Upper lobe of left lung (tissue), 6 donors: ENCODE data around the gene SELENOM. TPM values are rescaled to one million over a fixed set of nuclear protein-coding genes. Genes with fewer than 3 reads are reported as not detected.
"Not testable (repeated sequence)": the region's sequence is repeated elsewhere in the genome, so short reads cannot be mapped to it uniquely, and the experiment has no call there.

ENCODE experiments used
- ATAC-seq, 2 donors: fragments of 200-7000 bp; cut with Tn5 transposase; one replicate each; pipeline ENCODE4 v1.9.1; 2022; ENCODE audit warnings: mild to moderate bottlenecking in 2 of 2, moderate library complexity in 2 of 2; ENCODE audit not compliant: low FRiP score in 2 of 2
- DNase-seq, 2 donors: peaks; one replicate each; pipeline ENCODE4 v3.0.0-alpha.2; 2019 to 2020
- H3K27ac ChIP-seq, 4 donors: fragments of 200-600 bp; sonication (generic); one replicate each; pipeline ENCODE4 v1.5.1; 2016 to 2019
- H3K27me3 ChIP-seq, 4 donors: fragments of 200-600 bp; sonication (generic); one replicate each; pipeline ENCODE4 v1.5.1; 2017 to 2019
- H3K36me3 ChIP-seq, 4 donors: fragments of 200-600 bp; sonication (generic); one replicate each; pipeline ENCODE4 v1.5.1; 2016 to 2019
- H3K4me1 ChIP-seq, 4 donors: fragments of 200-600 bp; sonication (generic); one replicate each; pipeline ENCODE4 v1.5.1; 2018 to 2019
- H3K4me3 ChIP-seq, 4 donors: fragments of 200-600 bp; sonication (generic); one replicate each; pipeline ENCODE4 v1.5.1; 2017 to 2019; ENCODE audit warnings: mild to moderate bottlenecking in 2 of 4, moderate library complexity in 1 of 4
- H3K9me3 ChIP-seq, 4 donors: fragments of 200-600 bp; sonication (generic); one replicate each; pipeline ENCODE4 v1.5.1; 2018 to 2019
- EP300 ChIP-seq, 4 donors: sonication (generic); formaldehyde crosslinking; IDR thresholded peaks; one replicate each; pipeline ENCODE4 v1.5.1; 2017; ENCODE audit warnings: antibody characterized with exemption in 4 of 4, control low read depth in 2 of 4
- POLR2A ChIP-seq, 4 donors: fragments of 450-650 bp; IDR thresholded peaks; one replicate each; pipeline ENCODE4 v1.5.1; 2016 to 2017; ENCODE audit warnings: antibody characterized with exemption in 4 of 4, mild to moderate bottlenecking in 2 of 4
- POLR2AphosphoS5 ChIP-seq, 2 donors: sonication (generic); formaldehyde crosslinking; IDR thresholded peaks; one replicate each; pipeline ENCODE4 v1.5.1; 2017; ENCODE audit warnings: antibody characterized with exemption in 2 of 2
- WGBS, 2 donors: methylation state at CpG; one replicate each; pipeline ENCODE4 v1.1.5; 2017 to 2018; 5-methylcytosine and 5-hydroxymethylcytosine counted together
- total RNA-seq, 6 donors: library from RNA; depleted of rRNA in 4 of 6; stranded (reverse); fragments of >200 nt in 4 of 6; gene quantifications; one replicate each; pipeline versions ENCODE4 v1.1.0 to v1.2.1, GENCODE V29; 2016 to 2021
- TF ChIP-seq, protein P1 (sequence below), 6 experiments: fragments of 450-650 bp in 4 of 6; fragments of 200-600 bp in 2 of 6; sonication (generic) in 2 of 6; IDR thresholded peaks; one replicate each; pipeline ENCODE4 v1.5.1; 2016 to 2019; ENCODE audit warnings: antibody characterized with exemption in 6 of 6
- donor health status: DM: no; HTN: no; CAD: no; lungs with moderate emphysema.
- donor health status: DM: no; HTN: yes; CAD: no; lungs with severe emphysema.

SELENOM gene
- total RNA-seq, 6 donors from 2014 or later = 51.3 to 154 (median 99.7) TPM

DNA sequence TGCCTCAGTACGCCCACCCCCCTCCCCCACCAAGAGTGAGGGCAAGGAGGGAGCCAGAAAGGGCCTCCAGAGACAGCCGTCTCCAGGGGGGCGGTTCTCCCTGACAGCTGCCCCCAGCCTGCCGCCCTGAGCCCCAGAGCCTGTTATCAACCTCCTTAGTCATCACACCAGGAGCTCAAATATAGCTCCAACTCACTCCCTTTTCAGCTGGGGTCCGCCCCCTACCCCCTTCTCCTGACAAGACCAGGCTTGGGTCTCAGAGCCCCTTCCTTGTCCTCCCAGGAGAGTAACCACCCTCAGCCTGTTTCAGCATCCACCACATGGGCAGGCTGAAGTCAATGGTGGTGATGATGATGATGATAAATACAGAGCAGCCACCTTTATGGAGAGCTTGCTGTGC lies 12.9 kb upstream of the SELENOM start:
- ATAC-seq (no peak), DNase-seq (no peak)
- no peak overlapping the region for H3K4me3 ChIP-seq
- no peak overlapping the region for H3K27ac ChIP-seq
- TF ChIP-seq POLR2A (IDR thresholded peaks at IDR 0.05) (no peak), POLR2AphosphoS5 (IDR thresholded peaks at IDR 0.05) (no peak), EP300 (IDR thresholded peaks at IDR 0.05) (no peak)
- TF ChIP-seq, protein P1, sequence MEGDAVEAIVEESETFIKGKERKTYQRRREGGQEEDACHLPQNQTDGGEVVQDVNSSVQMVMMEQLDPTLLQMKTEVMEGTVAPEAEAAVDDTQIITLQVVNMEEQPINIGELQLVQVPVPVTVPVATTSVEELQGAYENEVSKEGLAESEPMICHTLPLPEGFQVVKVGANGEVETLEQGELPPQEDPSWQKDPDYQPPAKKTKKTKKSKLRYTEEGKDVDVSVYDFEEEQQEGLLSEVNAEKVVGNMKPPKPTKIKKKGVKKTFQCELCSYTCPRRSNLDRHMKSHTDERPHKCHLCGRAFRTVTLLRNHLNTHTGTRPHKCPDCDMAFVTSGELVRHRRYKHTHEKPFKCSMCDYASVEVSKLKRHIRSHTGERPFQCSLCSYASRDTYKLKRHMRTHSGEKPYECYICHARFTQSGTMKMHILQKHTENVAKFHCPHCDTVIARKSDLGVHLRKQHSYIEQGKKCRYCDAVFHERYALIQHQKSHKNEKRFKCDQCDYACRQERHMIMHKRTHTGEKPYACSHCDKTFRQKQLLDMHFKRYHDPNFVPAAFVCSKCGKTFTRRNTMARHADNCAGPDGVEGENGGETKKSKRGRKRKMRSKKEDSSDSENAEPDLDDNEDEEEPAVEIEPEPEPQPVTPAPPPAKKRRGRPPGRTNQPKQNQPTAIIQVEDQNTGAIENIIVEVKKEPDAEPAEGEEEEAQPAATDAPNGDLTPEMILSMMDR (IDR thresholded peaks at IDR 0.05) = no peak
- H3K4me1 ChIP-seq = peaks cover 6 to 16% (median 10%) of the 10 kb centered on the region in 4 donors
- no peaks in the 10 kb centered on the region for H3K9me3 ChIP-seq
- no peaks in the 10 kb centered on the region for H3K36me3 ChIP-seq
- WGBS, 2 donors = 85 to 94% methylated on average over 2 to 5 of the region's 5 CpGs
- no peaks in the 10 kb centered on the region for H3K27me3 ChIP-seq

DNA sequence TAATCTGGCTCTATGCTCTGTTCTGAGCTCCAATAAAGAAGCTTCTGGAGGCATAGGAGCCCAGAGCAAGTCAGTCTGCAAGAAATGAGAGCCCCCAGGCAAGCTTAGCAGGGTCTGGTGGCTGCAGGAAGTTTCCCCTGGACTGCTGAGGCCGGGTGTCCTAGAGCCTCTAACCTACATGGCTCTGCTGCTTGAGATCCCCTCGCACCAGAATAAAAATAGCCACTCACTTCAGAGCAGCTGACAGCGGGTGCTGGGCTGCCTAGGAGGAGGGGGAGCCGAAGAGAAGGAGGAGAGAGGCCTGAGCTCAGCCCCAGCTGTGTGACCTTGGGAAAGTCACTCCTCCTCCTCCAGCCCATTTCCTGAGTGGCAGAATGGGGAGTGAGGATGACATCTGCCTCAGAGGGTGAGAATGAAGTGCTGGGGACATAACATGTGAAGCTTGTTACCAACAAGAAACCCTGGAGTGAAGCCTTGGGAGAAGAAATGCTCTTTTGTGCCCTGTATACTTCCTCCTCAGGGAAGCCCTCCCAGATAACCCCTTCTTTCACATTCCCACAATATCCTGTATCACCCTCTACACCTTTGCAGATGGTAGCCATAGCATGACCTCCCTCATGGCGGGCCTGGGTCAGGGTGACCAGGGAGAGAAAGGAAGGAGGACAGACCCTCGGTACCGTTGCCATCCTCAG lies 11.8 kb upstream of the SELENOM start:
- Histone ChIP-seq H3K4me3 (no peak overlapping the region), H3K27ac (no peak overlapping the region), H3K4me1 (peaks cover 6 to 16% (median 10%) of the 10 kb centered on the region in 4 donors), H3K27me3 (no peaks in the 10 kb centered on the region), H3K36me3 (no peaks in the 10 kb centered on the region), H3K9me3 (no peaks in the 10 kb centered on the region)
- DNase-seq = no peak
- 67 to 81% methylated on average over 7 of the region's 7 CpGs for WGBS, 2 donors
- TF ChIP-seq EP300 (IDR thresholded peaks at IDR 0.05) (no peak), POLR2A (IDR thresholded peaks at IDR 0.05) (no peak), POLR2AphosphoS5 (IDR thresholded peaks at IDR 0.05) (no peak)
- TF ChIP-seq, protein P1 (IDR thresholded peaks at IDR 0.05) = no peak
- ATAC-seq = no peak

DNA sequence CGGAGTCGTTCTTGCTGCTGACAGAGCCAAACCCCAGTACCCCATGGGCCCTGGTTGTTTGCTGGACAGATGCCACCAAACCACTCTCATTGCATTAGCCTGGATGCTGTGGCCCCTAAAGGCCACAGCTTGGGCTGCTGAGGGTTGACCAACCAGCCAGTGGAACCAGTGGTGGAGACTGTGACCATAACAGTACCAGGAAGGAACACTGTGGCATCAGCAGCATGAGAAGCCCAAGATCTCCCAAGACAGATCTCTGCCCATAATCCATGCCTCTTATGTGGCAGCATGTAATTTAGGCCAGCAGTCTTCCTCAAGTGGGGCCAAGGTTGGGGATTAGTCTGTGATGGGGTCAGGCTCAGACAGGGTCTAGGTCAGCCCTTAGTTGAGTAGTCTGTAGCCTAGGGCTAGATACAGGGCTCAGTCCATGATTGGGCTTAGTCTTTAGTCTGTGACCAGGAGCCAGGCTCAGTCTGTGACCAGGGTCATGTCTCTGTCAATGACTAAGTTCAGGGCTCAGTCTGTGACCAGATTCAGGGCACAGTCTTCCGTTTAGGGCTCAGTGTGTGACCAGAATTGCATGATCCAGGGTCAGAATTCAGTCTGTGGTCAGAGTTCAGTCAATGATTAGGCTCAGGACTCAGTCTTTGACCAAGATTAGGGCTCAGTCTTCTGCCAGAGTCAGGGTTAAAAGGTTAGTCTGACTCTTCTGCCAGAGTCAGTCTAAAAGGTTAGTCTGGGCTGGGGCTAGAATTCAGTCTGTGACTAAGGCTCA lies 10.9 kb upstream of the SELENOM start:
- Histone ChIP-seq H3K27me3 (no peaks in the 10 kb centered on the region), H3K4me1 (peaks cover 6 to 11% (median 10%) of the 10 kb centered on the region in 4 donors), H3K36me3 (no peaks in the 10 kb centered on the region), H3K27ac (no peak overlapping the region), H3K9me3 (no peaks in the 10 kb centered on the region), H3K4me3 (no peak overlapping the region)
- TF ChIP-seq EP300 (IDR thresholded peaks at IDR 0.05) (no peak), POLR2A (IDR thresholded peaks at IDR 0.05) (no peak)
- TF ChIP-seq, protein P1 (IDR thresholded peaks at IDR 0.05) = no peak
- no peak for DNase-seq
- no peak for ATAC-seq
- WGBS, 2 donors = 79 to 85% methylated on average over 3 of the region's 3 CpGs

DNA sequence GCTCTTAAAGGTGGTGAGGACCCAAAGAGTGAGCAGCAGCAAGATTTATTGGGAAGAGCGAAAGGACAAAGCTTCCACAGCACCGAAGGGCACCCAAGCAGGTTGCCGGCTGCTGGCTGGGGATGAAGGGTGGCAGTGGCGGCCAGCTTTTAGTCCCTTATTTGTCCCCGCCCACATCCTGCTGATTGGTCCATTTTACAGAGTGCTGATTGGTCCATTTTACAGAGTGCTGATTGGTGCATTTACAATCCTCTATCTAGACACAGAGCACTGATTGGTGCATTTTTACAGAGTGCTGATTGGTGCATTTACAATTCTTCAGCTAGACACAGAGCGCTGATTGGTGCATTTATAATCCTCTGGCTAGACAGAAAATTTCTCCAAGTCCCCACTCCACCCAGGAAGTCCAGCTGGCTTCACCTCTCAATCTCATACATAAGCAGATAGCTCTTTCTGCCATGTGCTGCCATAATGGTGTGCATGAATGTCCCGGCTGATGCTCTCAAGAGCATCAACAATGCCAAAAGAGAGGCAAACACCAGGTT lies 5.3 kb upstream of the SELENOM start:
- H3K27ac ChIP-seq, ATAC-seq, H3K36me3 ChIP-seq, H3K27me3 ChIP-seq, DNase-seq, H3K4me1 ChIP-seq, H3K4me3 ChIP-seq, H3K9me3 ChIP-seq: not testable (repeated sequence)
- WGBS, 2 donors = 94 to 95% methylated on average over 7 of the region's 7 CpGs

DNA sequence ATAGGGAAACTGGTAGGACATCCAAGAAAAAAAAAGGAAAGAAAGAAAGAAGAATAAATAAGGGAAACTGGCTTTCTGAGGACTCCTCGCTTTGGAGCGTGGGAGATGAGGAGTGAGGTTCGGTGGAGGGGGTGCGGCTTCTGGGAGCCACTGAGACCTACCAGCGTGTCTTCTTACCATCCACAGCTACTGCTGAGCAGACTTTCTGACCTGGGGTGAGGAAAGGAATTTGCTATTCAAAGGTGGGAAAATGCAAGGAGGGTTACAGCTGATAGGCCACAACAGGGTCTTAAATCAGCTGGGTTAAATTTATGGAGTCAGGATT lies 488 bp upstream of the SELENOM start:
- no peak for TF ChIP-seq POLR2A (IDR thresholded peaks at IDR 0.05)
- TF ChIP-seq POLR2AphosphoS5 (IDR thresholded peaks at IDR 0.05) = no peak
- TF ChIP-seq, protein P1 (IDR thresholded peaks at IDR 0.05) = no peak
- no peak for TF ChIP-seq EP300 (IDR thresholded peaks at IDR 0.05)
- DNase-seq (no peak), ATAC-seq (peak in 1 of 2 donors; percentile 11)
- Histone ChIP-seq H3K4me1 (peaks cover 15 to 22% (median 20%) of the 10 kb centered on the region in 4 donors), H3K4me3 (peak overlapping the region in 3 of 4 donors; percentile 56 to 76 (median 67)), H3K9me3 (no peaks in the 10 kb centered on the region), H3K27ac (peak overlapping the region; percentile 1 to 96 (median 90)), H3K27me3 (no peaks in the 10 kb centered on the region), H3K36me3 (peaks cover 0 to 13% (median 7%) of the 10 kb centered on the region in 4 donors)
- WGBS, 2 donors = 0 to 1% methylated on average over 5 of the region's 5 CpGs
